HCT116 (cell line): ENCODE results near the gene ORC4. TPM values are rescaled to one million over a fixed set of nuclear protein-coding genes. Genes with fewer than 3 reads are reported as not detected.

Source experiments
- ATAC-seq: fragments of 200-7000 bp; cut with Tn5 transposase; 2 replicates; pipeline ENCODE4 v1.9.1; 2020; ENCODE audit warnings: mild to moderate bottlenecking, moderate library complexity
- BruUV-seq: library from RNA; stranded (reverse); fragments of 400-500 nt; replicated peaks from 2 replicates; lab custom pipeline; 2021; lab: Mats Ljungman, UMichigan
- CTCF ChIA-PET: fragments of 300-600 bp; sonication (Branson Sonifier 250); formaldehyde crosslinking; loops from one replicate; lab custom pipeline; 2021; ENCODE audit warnings: antibody characterized with exemption; lab: Charles Lee
- POLR2A ChIA-PET: fragments of 300-600, 350-600 bp; sonication (Branson Sonifier 250); formaldehyde crosslinking; loops from one replicate; lab custom pipeline; 2021; ENCODE audit warnings: antibody characterized with exemption; lab: Charles Lee
- RAD21 ChIA-PET, 2 experiments: fragments of 300-600 bp; sonication (Branson Sonifier 250); formaldehyde crosslinking; loops; one replicate each; lab custom pipeline; 2023; ENCODE audit warnings: low total read pairs in 2 of 2; ENCODE audit not compliant: uncharacterized antibody in 2 of 2, unreplicated experiment in 2 of 2, low non-redundant PET in 1 of 2; lab: Charles Lee
- DNase-seq: peaks from one replicate; pipeline ENCODE4 v3.0.0-alpha.2; 2010; ENCODE audit warnings: low read depth, low spot score
- H2AFZ ChIP-seq: fragments of 200-600 bp; shearing (Covaris generic), sonication (generic); 2 replicates; pipeline ENCODE4 v1.6.1; 2017; ENCODE audit warnings: low read depth, mixed run types, mixed read lengths, antibody characterized with exemption, low read length; ENCODE audit not compliant: poor library complexity, severe bottlenecking
- H3K27ac ChIP-seq: 2 replicates; pipeline ENCODE4 v1.5.1; 2012; ENCODE audit warnings: low read depth, low read length
- H3K27me3 ChIP-seq: fragments of 200-600 bp; sonication (generic); 2 replicates; pipeline ENCODE4 v1.6.1; 2016; ENCODE audit warnings: mixed run types, low read length, mixed read lengths; ENCODE audit not compliant: insufficient read depth
- H3K36me3 ChIP-seq, 2 experiments: fragments of 200-500 bp in 1 of 2; fragments of 200-600 bp in 1 of 2; sonication (Bioruptor generic) in 1 of 2; sonication (generic) in 1 of 2; 2 replicates each; pipeline versions ENCODE4 v1.5.1 to v1.6.1; 2014 to 2016; ENCODE audit warnings: low read length in 2 of 2, inconsistent platforms in 1 of 2, mixed read lengths in 1 of 2, mixed run types in 1 of 2; ENCODE audit not compliant: insufficient read depth in 2 of 2, control insufficient read depth in 1 of 2
- H3K4me1 ChIP-seq, 2 experiments: fragments of 200-600 bp in 1 of 2; sonication (generic) in 1 of 2; 2 replicates each; pipeline versions ENCODE4 v1.5.1 to v1.6.1; 2012 to 2017; ENCODE audit warnings: low read length in 2 of 2, inconsistent platforms in 1 of 2, mild to moderate bottlenecking in 1 of 2, mixed read lengths in 1 of 2, mixed run types in 1 of 2, moderate library complexity in 1 of 2; ENCODE audit not compliant: insufficient read depth in 2 of 2, control insufficient read depth in 1 of 2
- H3K4me2 ChIP-seq: fragments of 200-600 bp; sonication (generic); 2 replicates; pipeline ENCODE4 v1.6.1; 2017; ENCODE audit warnings: mixed run types, low read length, mixed read lengths
- H3K4me3 ChIP-seq, 2 experiments: fragments of 200-600 bp in 1 of 2; sonication (generic) in 1 of 2; replicated peaks in 1 of 2; 2 replicates each; pipeline ENCODE4 v1.5.1; 2011 to 2016; ENCODE audit warnings: low read length in 2 of 2, control low read depth in 1 of 2, low read depth in 1 of 2, mild to moderate bottlenecking in 1 of 2, mixed read lengths in 1 of 2, mixed run types in 1 of 2
- H3K79me2 ChIP-seq: fragments of 200-600 bp; sonication (generic); 2 replicates; pipeline ENCODE4 v1.6.1; 2017; ENCODE audit warnings: mild to moderate bottlenecking, mixed run types, low read length, moderate library complexity, mixed read lengths; ENCODE audit not compliant: insufficient read depth
- H3K9ac ChIP-seq: fragments of 200-600 bp; sonication (generic); 2 replicates; pipeline ENCODE4 v1.6.1; 2016; ENCODE audit warnings: low read length, mixed read lengths
- H3K9me2 ChIP-seq: fragments of 200-600 bp; sonication (generic), shearing (Covaris generic); 2 replicates; pipeline ENCODE4 v1.6.1; 2017; ENCODE audit warnings: mixed run types, mild to moderate bottlenecking, moderate library complexity; ENCODE audit not compliant: insufficient read depth
- H3K9me3 ChIP-seq, 2 experiments: fragments of 200-500 bp in 1 of 2; fragments of 200-600 bp in 1 of 2; sonication (Bioruptor generic) in 1 of 2; sonication (generic) in 1 of 2; 2 replicates each; pipeline ENCODE4 v1.6.1; 2014 to 2017; ENCODE audit warnings: low read length in 2 of 2, mixed read lengths in 2 of 2, inconsistent platforms in 1 of 2, low read depth in 1 of 2, mild to moderate bottlenecking in 1 of 2, mixed run types in 1 of 2, moderate library complexity in 1 of 2; ENCODE audit not compliant: control insufficient read depth in 1 of 2, insufficient read depth in 1 of 2
- H4K20me1 ChIP-seq: fragments of 200-600 bp; sonication (generic), shearing (Covaris generic); 2 replicates; pipeline ENCODE4 v1.6.1; 2017; ENCODE audit warnings: mixed run types, mild to moderate bottlenecking, moderate library complexity; ENCODE audit not compliant: insufficient read depth
- CEBPB ChIP-seq: IDR thresholded peaks from 2 replicates; pipeline ENCODE4 v1.6.1; 2012; ENCODE audit warnings: low read depth
- FOSL1 ChIP-seq: IDR thresholded peaks from 2 replicates; pipeline ENCODE4 v1.6.1; 2012; ENCODE audit warnings: low read depth
- TCF7L2 ChIP-seq: IDR thresholded peaks from 2 replicates; pipeline ENCODE4 v1.7.0; 2011; ENCODE audit warnings: borderline replicate concordance, inconsistent platforms; ENCODE audit not compliant: insufficient read depth, insufficient read length; ENCODE audit errors: extremely low read depth
- YY1 ChIP-seq: IDR thresholded peaks from 2 replicates; pipeline ENCODE4 v1.6.1; 2011; ENCODE audit warnings: low read length, low read depth, moderate library complexity, mild to moderate bottlenecking; ENCODE audit not compliant: insufficient replicate concordance; ENCODE audit errors: extremely low read depth
- intact Hi-C: fragments of 100-400 bp; cut with micrococcal nuclease; formaldehyde crosslinking; loops from 2 replicates; pipeline ENCODE4 v1.10.0; 2022
- total RNA-seq: library from RNA; stranded (reverse); gene quantifications from one replicate; pipeline ENCODE4 v1.2.1, GENCODE V29; 2021; ENCODE audit not compliant: unreplicated experiment
- TF ChIP-seq, protein P1 (sequence below): IDR thresholded peaks from 2 replicates; pipeline ENCODE4 v1.6.1; 2012; ENCODE audit warnings: low read depth
- TF ChIP-seq, protein P2 (sequence below): IDR thresholded peaks from 2 replicates; pipeline ENCODE4 v1.6.1; 2012

ORC4 gene
- total RNA-seq, 1 experiment from 2014 or later, result 51.0 TPM

GRCh38 chr2:148000095-148000494 is 20.4 kb downstream of the ORC4 start:
- Histone ChIP-seq H3K9ac (no peak overlapping the region), H3K4me2 (no peak overlapping the region), H3K36me3 (no peaks in the 10 kb centered on the region), H4K20me1 (0 out of 2 replicates have a peak, but pooled peaks cover 4% of the 10 kb centered on the region), H3K9me2 (no peaks in the 10 kb centered on the region), H3K27ac (no peak overlapping the region), H3K9me3 (no peaks in the 10 kb centered on the region; a peak in 1 of 4 replicates), H2AFZ (no peak overlapping the region), H3K4me1 (no peaks in the 10 kb centered on the region), H3K27me3 (no peaks in the 10 kb centered on the region), H3K4me3 (no peak overlapping the region), H3K79me2 (peaks cover 88% of the 10 kb centered on the region)
- ChIA-PET RAD21 (no interaction called here), CTCF (no interaction called here), POLR2A (interaction anchor here (0.7 kb wide), 1 partner anchor 20 kb away, joined by 3 read pairs; the partner anchor contains the start of gene ORC4)
- no peak for ATAC-seq
- TF ChIP-seq FOSL1 (no peak), CEBPB (no peak), TCF7L2 (no peak), YY1 (no peak)
- TF ChIP-seq, protein P1, sequence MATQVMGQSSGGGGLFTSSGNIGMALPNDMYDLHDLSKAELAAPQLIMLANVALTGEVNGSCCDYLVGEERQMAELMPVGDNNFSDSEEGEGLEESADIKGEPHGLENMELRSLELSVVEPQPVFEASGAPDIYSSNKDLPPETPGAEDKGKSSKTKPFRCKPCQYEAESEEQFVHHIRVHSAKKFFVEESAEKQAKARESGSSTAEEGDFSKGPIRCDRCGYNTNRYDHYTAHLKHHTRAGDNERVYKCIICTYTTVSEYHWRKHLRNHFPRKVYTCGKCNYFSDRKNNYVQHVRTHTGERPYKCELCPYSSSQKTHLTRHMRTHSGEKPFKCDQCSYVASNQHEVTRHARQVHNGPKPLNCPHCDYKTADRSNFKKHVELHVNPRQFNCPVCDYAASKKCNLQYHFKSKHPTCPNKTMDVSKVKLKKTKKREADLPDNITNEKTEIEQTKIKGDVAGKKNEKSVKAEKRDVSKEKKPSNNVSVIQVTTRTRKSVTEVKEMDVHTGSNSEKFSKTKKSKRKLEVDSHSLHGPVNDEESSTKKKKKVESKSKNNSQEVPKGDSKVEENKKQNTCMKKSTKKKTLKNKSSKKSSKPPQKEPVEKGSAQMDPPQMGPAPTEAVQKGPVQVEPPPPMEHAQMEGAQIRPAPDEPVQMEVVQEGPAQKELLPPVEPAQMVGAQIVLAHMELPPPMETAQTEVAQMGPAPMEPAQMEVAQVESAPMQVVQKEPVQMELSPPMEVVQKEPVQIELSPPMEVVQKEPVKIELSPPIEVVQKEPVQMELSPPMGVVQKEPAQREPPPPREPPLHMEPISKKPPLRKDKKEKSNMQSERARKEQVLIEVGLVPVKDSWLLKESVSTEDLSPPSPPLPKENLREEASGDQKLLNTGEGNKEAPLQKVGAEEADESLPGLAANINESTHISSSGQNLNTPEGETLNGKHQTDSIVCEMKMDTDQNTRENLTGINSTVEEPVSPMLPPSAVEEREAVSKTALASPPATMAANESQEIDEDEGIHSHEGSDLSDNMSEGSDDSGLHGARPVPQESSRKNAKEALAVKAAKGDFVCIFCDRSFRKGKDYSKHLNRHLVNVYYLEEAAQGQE, result no peak
- TF ChIP-seq, protein P2, sequence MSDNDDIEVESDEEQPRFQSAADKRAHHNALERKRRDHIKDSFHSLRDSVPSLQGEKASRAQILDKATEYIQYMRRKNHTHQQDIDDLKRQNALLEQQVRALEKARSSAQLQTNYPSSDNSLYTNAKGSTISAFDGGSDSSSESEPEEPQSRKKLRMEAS, result no peak
- intact Hi-C loops, result no loop called here
- no TSS peak for BruUV-seq
- DNase-seq, result no peak
